Fibroblast of skin of scalp (primary cell): ENCODE measurements around the gene CLDND2.

Source experiments
- DNase-seq: peaks from one replicate; pipeline ENCODE4 v3.0.0-alpha.2; 2013

CLDND2 gene

DNA sequence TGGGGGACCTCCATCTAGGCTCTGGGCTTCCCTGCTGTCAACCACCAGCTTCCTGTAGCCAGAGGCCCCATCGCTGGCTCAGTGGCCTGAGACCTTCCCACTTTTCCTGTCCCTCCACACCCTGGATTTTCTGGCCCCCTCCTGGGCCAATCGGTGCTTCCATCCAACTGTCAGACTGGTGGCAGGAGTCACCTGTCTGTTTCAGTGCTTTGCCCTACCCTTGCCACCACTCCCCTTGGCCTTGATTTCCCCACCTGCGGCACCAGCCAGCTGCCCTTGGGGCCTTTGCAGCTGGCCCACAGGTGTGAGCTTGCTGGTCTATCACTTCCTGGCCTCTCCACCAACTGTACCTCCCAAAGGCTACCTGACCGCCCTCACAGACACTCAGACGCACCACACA, 39.4 kb downstream of the CLDND2 start:
- DNase-seq, result no peak

DNA sequence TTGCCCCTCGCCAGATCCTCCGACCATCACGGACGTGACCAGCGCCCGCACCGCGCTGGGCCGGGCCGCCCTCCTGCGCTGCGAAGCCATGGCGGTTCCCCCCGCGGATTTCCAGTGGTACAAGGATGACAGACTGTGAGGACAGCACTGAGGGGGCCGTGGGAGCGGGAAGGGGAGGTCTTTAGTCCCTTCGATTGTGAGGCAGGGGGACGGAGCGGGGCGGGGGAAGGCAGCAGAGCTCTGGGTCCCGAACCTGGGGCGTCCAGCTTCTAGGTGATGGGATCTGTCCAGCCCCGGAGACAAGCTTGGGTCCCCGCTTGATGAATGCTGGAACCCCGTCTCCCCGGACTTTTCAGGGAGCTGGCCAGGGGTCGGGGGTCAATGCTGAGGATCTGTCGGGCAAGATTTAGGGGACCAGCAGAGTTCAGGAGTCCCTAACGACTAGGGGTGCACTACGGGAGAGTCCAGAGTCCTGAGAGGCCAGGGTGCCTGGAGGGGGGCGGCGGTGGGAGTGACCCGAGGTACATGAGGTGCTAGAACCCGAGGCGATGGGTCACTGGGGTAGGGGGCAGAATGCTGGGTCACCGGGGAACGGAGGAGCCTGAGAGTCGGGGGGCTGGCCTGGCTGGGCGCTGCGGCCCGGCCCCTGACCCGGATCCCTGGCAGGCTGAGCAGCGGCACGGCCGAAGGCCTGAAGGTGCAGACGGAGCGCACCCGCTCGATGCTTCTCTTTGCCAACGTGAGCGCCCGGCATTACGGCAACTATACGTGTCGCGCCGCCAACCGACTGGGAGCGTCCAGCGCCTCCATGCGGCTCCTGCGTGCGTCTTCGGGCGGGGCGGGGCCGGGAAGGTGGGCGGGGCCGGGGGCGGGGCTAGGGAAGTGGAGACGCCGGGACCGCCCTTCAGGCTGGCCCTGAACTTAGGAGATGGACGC, 41.5 kb downstream of the CLDND2 start:
- peak; percentile 19 for DNase-seq

DNA sequence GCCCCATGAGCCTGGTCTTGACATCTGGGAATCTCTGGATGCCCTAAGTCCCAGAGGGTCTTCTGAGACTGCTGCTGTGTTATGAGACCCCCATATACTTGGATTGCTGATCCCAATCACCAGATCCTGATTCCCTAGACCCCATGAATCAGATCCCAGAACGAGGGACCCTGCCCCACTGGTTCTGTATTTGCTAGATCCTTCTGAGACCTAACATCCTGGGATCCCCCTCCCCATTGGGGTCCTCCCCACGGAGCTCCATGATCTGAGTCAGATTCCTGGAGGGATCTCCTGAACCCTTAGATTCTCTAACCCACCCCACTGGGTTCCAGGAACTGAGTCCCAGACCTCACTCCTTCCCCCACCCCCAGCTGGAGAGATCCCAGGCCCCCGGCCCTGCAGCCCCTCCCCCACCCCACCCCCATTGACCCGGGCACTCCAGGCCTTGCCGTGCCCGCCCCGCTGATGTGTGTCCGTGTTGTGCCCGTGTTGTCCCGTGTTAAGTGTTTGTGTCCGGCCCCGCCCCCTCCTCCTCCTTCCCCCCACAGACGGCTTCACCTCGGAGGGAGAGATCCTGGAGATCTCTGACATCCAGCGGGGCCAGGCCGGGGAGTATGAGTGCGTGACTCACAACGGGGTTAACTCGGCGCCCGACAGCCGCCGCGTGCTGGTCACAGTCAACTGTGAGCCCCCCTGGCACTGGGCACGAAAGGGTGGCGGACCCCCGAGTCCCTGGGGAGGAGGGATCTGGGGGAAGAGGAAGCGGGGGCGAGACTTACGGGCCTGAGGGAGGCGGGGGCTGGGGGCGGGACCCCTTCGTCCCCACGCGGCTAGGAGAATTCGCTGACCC, 42.4 kb downstream of the CLDND2 start:
- DNase-seq, result no peak

DNA sequence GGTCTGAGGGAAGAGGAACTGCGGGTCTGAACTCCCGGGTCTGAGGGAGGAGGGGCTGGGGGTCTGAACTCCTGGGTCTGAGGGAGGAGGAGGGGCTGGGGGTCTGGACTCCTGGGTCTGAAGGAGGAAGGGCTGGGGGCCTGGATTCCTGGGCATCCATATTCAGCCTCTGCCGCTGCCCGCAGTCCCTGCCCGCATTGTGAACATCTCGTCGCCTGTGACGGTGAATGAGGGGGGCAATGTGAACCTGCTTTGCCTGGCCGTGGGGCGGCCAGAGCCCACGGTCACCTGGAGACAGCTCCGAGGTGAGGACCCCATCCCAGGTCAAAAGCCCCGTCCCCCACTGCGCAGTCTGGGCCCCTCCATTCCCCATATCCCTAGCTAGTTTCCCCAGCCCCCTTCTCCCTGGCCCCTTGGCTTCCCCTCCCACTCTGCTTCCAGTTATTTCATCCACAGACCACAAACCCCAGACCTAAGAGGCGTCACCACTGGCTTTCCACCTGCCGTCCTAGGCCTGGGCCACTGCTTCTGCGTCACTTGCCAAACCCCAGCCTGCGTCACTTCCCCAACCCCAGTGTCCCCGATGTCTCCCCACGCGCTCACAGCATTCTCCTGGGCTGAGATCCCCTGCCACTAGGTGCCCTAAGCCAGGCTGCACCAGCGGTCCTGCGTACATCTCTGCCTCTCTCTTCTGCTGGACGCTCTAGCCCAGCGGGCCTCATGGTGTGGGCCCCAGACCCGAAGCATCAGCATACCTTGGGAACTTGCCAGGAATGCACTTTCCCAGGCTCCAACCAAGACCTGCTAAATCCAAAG, 43.4 kb downstream of the CLDND2 start:
- no peak for DNase-seq

DNA sequence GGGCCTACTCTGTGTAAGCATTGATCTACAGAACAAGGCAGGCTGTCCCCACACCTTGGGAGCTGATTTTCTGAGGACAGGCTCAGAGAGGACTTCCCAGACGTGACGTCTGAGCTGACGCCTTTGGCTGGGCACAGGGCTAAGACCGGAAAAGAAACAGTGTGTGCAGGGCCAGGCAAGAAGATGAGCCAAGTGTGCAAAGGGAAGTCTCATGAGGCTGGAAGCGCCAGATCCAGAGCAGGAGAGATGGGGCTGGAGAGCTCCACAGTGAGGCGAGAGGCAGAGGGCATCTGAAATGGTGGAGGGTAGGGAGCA, 44.7 kb downstream of the CLDND2 start:
- no peak for DNase-seq

DNA sequence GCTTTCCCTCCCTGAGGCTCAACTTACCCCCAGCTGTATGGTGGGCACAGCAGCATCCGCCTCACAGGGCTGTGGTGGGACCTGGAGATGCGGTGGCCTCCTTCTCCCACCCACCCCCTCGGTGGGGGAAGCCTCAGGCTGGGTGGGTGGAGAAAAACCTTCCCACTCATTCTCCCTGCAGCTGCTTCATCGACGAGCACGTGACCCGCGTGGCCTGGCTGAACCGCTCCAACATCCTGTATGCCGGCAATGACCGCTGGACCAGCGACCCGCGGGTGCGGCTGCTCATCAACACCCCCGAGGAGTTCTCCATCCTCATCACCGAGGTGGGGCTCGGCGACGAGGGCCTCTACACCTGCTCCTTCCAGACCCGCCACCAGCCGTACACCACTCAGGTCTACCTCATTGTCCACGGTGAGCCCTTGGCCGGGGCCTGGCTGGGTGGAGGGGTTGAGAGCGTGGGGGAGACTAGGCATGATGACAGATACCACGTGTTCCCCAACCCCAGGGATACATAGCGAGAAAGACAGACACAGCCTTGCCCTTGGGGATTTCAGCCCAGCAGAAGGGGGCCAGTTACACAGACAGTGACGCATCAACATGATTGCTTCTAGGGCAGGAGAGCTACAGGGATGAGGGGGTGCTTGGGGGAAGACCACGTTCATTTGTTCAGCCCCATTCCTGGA, 45.2 kb downstream of the CLDND2 start:
- no peak for DNase-seq

DNA sequence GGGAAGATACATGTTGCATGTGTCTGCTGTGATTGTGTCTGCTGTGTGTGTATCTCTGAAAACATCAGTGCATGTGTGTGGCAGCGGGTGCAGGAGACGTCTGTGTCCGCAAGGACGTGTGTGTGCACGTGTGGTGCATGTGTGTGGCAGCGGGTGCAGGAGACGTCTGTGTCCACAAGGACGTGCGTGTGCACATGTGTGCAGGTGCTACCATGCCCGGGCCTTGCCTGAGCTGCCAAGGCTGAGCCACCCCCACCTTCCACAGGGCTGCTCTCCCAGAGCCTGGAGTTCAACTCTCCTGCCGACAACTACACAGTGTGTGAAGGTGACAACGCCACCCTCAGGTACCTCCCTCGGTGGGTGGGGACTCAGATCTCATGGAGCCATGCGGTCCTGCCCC, 47.0 kb downstream of the CLDND2 start:
- DNase-seq, result no peak

DNA sequence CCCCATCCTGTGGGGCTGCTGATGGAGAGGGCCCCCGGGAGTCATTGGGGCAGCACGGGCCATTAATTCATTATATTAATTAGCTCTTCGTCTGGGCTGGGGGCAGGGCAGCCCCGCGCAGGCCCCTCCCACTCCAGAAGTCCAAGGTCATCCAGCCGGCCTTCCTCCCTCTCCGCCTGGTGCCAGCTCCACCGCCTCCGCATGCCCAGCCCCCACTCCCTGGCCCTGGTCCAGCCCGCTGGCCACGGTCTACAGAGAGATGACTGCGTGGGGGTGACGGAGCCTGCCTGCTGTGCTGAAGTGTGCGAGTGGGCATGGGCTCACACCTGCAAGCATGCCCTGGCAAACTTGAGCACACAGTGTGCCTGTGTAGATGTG, 48.5 kb downstream of the CLDND2 start:
- DNase-seq, result no peak

DNA sequence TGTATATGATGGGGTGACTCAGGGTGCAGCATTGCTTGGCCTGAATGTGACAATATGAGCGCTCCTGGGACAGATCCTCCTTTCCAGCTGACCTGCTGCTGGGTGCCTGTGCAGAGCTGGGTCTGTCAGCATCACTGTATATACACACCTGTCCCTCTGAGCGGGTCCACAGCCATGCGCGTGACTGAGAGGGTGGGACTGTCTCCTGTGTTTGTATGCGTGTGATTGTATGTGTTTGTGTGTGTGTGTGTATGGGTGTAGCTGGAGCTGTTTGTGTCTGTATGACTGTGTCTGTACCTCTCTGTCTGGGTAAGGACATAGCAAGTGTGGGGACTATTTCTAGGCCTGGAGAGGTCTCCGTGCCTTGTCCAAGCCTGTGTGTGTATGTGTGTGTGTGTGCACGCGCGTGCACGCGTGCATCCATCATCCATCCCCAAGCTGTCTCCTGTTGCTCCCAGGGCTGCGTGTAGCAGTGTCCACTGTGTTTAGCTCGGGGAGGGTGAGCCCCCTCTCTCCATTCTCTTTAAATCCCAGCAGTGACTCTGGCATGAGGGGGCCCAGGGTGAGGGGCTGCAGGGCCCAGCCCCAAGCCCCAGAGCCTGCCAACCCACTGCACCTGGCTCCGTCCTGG, 49.0 kb downstream of the CLDND2 start:
- no peak for DNase-seq

DNA sequence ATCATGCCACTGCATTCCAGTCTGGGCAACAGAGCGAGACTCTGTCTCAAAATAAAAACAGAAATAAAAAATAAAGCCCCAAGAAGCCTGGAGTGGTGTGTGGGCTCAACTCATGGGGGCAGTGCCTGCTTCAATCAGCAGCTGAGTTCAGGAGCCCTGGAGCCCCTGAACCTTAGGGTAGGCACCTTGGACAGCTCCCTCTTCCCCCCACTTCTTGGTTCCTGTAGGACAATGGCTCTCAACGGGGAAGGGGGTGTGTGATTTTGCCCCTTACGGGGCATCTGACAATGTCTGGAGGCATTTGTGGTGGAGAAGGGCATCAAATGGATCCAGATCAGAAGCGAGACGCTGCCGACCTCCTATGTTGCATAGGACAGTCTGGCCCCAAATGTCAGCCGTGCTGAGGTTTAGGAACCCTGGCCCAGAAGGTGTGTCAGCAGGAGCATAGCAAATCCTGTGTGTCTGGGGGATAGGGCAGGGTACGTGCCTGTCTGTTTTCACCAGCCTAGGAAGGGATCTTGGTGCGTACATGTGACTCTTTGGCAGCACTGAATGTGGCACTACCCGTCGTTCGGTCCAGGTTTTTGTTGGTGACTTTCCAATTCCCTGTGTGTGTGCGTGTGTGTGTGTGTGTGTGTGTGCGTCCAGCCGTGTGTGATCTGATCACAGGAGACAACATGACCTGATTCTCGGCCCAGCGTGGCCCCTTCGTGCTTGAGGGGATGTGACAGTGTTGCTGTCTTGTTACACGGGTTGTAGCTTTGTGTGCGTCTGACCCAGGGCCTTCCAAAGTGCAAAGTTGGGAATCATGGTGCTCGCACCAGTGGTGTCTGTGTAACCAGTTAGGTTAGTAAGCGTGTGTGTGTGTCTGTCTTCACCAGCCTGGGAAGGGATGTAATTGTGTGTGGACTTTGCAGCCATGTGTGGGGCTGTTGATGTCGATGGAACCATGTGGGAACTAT, 49.8 kb downstream of the CLDND2 start:
- no peak for DNase-seq

DNA sequence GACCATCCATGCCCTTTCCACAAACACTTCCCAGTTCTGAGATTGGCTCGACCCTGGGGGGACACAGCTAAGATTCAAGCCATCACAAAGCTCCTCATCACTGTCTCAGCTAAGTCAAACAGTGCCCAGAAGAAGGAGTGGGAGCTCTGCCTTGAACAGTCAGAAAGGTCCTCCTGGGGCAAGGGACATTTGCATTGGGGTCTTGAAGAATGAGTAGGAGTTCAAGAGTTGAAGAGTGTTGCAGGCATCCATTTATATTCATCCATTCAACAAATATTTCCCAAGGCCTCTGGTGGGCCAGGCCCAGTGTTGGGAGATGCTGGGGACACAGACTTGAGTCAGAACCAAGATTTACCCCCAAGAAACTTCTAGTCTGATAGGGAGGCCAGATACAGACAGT, 50.8 kb downstream of the CLDND2 start:
- no peak for DNase-seq

DNA sequence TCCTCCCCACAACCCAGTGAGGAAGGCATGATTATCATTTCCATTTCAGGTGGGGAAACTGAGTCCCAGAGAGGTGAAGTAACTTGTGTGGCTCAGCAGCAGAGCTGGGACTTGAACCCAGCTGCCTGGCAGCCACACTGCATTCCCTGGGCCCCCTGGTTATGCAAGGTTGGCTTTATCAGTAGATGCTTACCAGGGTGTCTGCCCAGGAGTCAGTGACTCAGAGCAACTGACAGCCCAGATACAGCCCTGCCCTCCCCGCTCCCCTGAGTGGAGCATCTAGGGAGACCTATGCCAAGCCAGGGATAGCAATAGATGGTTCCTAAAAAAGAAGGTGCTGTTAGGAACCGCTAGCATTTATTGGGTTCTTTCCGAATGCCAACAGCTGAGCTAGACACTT, 51.4 kb downstream of the CLDND2 start:
- no peak for DNase-seq
